Activated T-helper 1 cell treated with anti-CD3 and anti-CD28 coated beads, Interleukin-2, amount 50 U/mL, for 16 hours (primary cell): Measurements from ENCODE around the gene MAST1.
"Not testable (repeated sequence)": the region's sequence is repeated elsewhere in the genome, so short reads cannot be mapped to it uniquely, and the experiment has no call there.

ENCODE experiments used
- DNase-seq, 2 donors: peaks; one replicate each; pipeline ENCODE4 v3.0.0-alpha.2; 2020; ENCODE audit warnings: low read depth in 1 of 2, low spot score in 1 of 2

The MAST1 gene

GRCh38 chr19:12890299-12890786, 52.0 kb downstream of the MAST1 start:
- DNase-seq = not testable (repeated sequence)

- peak; percentile 86 to 91 for DNase-seq
Observed at GRCh38 chr19:12890787-12891552, 52.7 kb downstream of the MAST1 start, which contains the start of gene GCDH. Gene GCDH, plus strand, starts transcription at chr19:12891160. Its CDS starts 145 bp downstream, at chr19:12891305.

GRCh38 chr19:12891553-12892021, 53.3 kb downstream of the MAST1 start:
- DNase-seq = no peak

DNA sequence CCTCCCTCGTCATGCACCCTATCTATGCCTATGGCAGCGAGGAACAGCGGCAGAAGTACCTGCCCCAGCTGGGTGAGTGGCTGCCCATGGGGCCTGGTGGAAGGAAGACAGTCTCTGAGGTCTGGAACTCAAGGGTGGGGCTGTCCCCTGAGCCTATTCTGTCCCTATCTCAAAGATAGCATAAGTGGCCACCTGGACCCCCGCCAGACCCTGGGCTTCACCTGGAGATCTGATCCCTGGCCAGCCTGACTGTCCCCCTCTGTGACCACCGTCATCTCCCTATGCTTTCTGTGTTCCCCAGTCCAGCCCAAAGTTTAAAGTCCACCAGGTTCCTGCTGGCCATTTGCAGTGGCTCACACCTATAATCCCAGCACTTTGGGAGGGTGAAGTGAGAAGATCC, 55.3 kb downstream of the MAST1 start:
- DNase-seq = no peak

DNA sequence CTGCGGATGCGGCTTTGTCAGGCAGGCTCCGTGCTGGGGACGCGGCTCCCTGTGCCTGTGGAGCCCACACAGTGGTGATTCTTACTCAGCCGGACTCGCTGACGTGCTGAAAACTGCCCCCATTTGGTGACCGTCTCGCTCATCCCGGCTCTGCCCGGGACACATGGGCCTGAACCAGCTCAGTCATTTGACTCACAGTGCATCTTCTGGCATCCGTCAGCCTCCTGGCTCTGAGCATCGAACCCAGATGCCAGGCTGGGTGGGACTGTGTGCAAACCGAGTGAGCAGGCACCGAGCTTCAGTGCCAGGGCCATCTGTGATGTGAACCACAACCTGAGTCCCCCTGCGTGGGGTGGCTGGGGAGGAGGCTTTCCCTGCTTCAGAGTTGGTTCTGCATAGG, 58.1 kb downstream of the MAST1 start:
- DNase-seq = no peak

DNA sequence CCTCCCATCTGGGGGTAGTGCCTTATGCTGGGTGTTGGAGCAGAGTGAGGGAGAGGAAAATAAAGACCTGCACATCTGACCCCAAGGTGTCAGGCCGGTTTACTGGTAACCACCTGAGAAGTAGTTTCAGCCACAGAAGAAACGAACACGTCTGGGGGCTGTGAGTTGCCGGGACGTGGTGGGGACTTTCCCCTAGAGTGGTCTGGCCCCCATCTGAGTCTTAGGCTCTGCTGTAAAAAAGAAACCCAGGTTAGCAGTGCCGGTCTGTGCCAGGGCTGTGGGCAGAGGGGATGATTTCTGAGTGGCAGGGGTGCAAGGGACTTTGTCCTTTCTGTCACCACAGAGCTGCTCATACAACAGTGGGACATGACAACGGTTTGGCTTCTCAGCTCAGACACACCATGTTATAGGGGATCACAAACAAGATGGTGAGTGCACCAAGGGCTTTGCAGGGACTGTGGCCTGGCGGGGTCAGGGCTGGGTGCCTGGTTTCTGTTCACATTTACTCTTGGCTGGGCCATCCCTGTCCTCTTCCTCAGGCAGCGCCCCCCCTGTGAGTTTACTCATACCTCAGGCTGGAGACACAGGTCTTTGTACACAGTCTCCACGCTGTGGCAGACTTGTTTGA, 61.7 kb downstream of the MAST1 start:
- DNase-seq = no peak

GRCh38 chr19:12907166-12907565, 68.9 kb downstream of the MAST1 start:
- no peak for DNase-seq

- no peak for DNase-seq
Observed at GRCh38 chr19:12912571-12912970, 74.3 kb downstream of the MAST1 start.

GRCh38 chr19:12913011-12913561, 74.8 kb downstream of the MAST1 start:
- no peak for DNase-seq

DNA sequence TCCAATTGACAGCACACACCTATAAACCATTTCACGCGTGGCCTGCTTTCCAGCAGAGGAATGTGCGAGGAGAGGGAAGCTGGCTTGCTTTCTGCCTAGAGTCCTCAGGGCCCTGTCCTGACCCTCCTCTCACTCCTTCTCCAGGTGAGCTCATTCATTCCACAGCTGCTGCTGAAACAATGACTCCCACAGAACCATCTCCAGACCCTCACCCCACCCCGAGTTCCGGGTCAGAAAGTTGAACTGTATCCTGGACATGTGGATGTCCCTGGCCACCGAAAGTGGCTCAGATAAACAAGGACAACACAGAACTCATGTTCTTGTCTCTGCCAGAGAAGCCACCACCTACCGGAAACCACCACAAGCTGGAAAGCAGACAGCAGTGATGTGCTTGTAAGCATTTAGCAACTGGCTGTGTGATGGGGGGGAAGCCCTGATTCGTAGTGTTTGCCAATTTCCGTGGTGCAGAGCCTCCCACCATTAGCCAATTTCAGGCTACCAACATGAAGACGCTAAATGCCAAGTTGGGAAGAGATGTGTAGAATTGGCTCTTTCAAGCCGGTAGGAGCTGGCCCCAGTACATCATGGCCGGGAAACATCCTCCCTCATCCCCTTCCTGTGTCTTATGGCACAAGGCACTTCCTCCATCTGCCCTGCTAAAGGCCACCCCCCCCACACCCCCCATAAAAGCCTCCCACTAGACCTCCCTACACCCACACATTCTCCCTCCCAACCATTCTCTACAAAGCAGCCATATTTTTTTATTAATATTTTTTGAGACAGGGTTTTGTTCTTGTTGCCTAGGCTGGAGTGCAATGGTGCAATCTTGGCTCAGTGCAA, 75.8 kb downstream of the MAST1 start:
- DNase-seq = peak in 1 of 2 donors; percentile 29

DNA sequence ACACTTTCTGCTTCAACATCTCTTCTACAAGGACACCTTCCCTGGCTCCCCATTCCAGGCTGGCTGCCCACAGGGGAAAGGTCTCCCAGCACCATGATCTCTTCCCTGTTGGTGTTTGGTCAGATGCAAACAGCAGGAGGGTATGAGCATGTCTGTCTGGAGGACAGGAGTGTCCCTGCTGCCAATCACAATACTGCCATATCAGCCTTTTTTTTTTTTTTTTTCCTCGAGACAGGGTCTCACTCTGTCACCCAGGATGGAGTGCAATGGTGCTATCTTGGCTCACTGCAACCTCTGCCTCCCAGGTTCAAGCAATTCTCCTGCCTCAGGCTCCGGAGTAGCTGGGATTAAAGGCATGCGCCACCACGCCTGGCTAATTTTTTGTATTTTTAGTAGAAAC, 77.5 kb downstream of the MAST1 start:
- not testable (repeated sequence) for DNase-seq

DNA sequence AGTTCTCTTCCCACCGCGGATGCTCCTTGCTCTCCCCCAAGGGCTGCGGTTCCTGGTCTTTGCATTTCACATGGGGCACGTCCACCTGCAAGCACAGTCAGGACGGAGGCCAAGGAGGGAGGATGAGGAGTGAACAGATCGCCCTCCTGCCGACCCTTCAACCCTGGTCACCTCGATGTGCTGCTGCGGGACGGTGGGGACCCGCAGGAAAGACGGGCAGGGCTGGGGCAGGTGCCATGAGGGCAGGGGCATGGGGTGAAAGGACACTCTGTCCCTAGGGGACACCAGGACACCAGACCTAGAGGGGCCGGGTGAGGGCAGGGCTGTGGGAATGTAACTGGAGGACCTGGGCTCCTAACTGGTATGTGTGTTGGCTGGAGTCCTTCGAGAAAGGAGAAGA, 79.9 kb downstream of the MAST1 start:
- DNase-seq = no peak

DNA sequence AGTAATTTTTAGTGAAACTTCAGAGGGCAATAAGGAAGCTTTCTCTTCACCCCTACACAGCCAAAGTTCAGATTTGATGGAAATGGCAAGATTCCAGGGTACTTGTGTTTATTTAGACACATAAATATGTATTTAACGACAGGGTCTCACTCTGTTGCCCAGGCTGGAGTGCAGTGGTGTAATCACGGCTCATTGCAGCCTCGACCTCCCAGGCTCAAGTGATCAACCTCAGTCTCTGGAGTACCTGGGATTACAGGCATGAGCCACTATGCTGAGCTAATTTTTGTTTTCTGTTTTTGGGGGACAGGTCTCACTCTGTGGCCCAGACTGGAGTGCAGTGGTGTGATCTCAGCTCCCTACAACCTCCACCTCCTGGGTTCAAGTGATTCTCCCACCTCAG, 82.7 kb downstream of the MAST1 start:
- DNase-seq = no peak

GRCh38 chr19:12922959-12923358, 84.6 kb downstream of the MAST1 start:
- DNase-seq = no peak
